ENCODE results near the gene FBLN2. TPM values are rescaled to one million over a fixed set of nuclear protein-coding genes. Genes with fewer than 3 reads are reported as not detected.

The FBLN2 gene
- total and polyA plus RNA-seq, 5 donors, result 124 to 323 (median 257) TPM

GRCh38 chr3:13642597-13642996, 93.7 kb downstream of the FBLN2 start:
- DNase-seq (no peak), ATAC-seq (no peak)
- Histone ChIP-seq H3K27me3 (ENCODE audit: control insufficient read depth, insufficient read depth) (no peaks in the 10 kb centered on the region), H3K4me1 (ENCODE audit: control insufficient read depth, insufficient read depth, low read length) (no peaks in the 10 kb centered on the region), H3K9me3 (ENCODE audit: control insufficient read depth, low read length) (no peaks in the 10 kb centered on the region), H3K27ac (ENCODE audit: low read length) (no peak overlapping the region), H3K4me3 (ENCODE audit: low read length) (no peak overlapping the region)
- intact Hi-C loops (cut with DNase I), result loop anchor here in 1 of 4 donors (10.0 kb wide), 1 partner anchor 548 kb away; no protein-coding TSS in a partner anchor
- WGBS, result 70% methylated on average over 6 of the region's 6 CpGs

GRCh38 chr3:13644341-13645117, 95.6 kb downstream of the FBLN2 start:
- H3K27me3 ChIP-seq (ENCODE audit: control insufficient read depth, insufficient read depth), result no peaks in the 10 kb centered on the region
- intact Hi-C loops (cut with DNase I), result loop anchor here in 3 of 4 donors (5.0 to 10.0 kb wide), 2 partner anchors 550 to 552 kb away; no protein-coding TSS in a partner anchor
- H3K9me3 ChIP-seq (ENCODE audit: control insufficient read depth, low read length), result no peaks in the 10 kb centered on the region

GRCh38 chr3:13645801-13646637, 97.1 kb downstream of the FBLN2 start:
- no peaks in the 10 kb centered on the region for H3K9me3 ChIP-seq (ENCODE audit: control insufficient read depth, low read length)
- no peak overlapping the region for H3K4me3 ChIP-seq (ENCODE audit: low read length)
- WGBS, result 75% methylated on average over 9 of the region's 9 CpGs
- H3K27me3 ChIP-seq (ENCODE audit: control insufficient read depth, insufficient read depth), result no peaks in the 10 kb centered on the region
- no peak for ATAC-seq
- DNase-seq, result no peak
- intact Hi-C loops (cut with DNase I), result loop anchor here in 3 of 4 donors (2.0 to 10.0 kb wide), 3 partner anchors 149 to 554 kb away; no protein-coding TSS in a partner anchor
- no peaks in the 10 kb centered on the region for H3K4me1 ChIP-seq (ENCODE audit: control insufficient read depth, insufficient read depth, low read length)
- no peak overlapping the region for H3K27ac ChIP-seq (ENCODE audit: low read length)

More at GRCh38 chr3:13644341-13645117, 95.6 kb downstream of the FBLN2 start:
- 79% methylated on average over 4 of the region's 4 CpGs for WGBS
- DNase-seq, result no peak
- Histone ChIP-seq H3K4me1 (ENCODE audit: control insufficient read depth, insufficient read depth, low read length) (no peaks in the 10 kb centered on the region), H3K4me3 (ENCODE audit: low read length) (no peak overlapping the region), H3K27ac (ENCODE audit: low read length) (no peak overlapping the region)
- ATAC-seq, result no peak

GRCh38 chr3:13647298-13648059, 98.6 kb downstream of the FBLN2 start:
- intact Hi-C loops (cut with DNase I), result loop anchor here (1.0 to 10.0 kb wide), 5 partner anchors 151 to 555 kb away; no protein-coding TSS in a partner anchor
- Histone ChIP-seq H3K9me3 (ENCODE audit: control insufficient read depth, low read length) (no peaks in the 10 kb centered on the region), H3K27ac (ENCODE audit: low read length) (no peak overlapping the region), H3K27me3 (ENCODE audit: control insufficient read depth, insufficient read depth) (no peaks in the 10 kb centered on the region), H3K4me1 (ENCODE audit: control insufficient read depth, insufficient read depth, low read length) (no peaks in the 10 kb centered on the region), H3K4me3 (ENCODE audit: low read length) (no peak overlapping the region)
- DNase-seq, result no peak
- 31% methylated on average over 19 of the region's 19 CpGs for WGBS
- ATAC-seq, result peak in 1 of 2 donors; percentile 39

DNA sequence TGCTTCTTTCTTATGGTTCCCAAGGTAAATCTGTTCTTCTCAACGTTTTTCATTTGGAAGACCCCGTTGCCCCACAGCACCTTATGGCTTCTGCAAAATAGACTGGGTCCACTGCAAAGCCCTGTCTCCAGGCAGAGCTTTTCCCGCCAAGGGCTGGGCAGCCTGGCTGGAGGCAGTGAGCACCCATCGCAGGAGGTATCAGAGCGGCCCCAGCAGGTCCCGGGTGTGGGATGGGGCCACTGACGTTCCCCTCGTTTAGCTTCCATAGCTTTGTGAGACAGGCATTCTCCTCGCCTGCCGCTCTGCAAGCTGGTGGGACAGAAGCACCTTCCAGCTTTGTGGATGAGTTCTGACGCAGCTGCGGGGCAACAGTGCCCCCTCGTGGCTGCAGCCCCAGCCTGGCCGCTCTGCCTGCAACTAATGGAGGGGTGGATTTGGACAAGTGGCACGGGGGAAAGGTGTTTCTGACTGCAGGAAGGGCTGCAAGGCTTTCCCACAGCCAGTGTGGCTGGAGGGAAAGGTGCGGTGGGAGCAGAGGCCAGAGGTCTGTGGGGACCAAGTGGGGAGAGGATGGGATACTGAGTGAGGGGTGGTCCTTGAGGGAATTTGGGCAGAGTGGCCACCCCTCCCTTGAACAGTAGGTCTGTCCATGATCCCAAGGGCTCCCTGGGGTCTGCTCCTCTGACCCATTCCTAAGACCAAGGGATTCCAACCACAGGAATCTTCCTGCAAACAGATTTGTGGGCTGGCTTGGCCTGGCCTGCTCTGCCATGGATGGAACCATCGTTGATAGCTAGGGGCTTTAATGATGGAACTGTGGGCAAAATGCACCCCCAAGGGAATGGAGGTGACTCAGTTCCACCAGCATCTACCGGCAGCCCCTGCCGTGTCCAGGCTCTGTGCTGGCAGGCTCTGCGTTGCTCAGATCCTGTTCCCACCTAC, 99.4 kb downstream of the FBLN2 start:
- DNase-seq (peak; percentile 81 to 96 (median 93)), ATAC-seq (peak; percentile 71 to 79)
- Histone ChIP-seq H3K27me3 (ENCODE audit: control insufficient read depth, insufficient read depth) (no peaks in the 10 kb centered on the region), H3K27ac (ENCODE audit: low read length) (no peak overlapping the region), H3K4me3 (ENCODE audit: low read length) (no peak overlapping the region), H3K9me3 (ENCODE audit: control insufficient read depth, low read length) (no peaks in the 10 kb centered on the region), H3K4me1 (ENCODE audit: control insufficient read depth, insufficient read depth, low read length) (no peaks in the 10 kb centered on the region)
- WGBS, result 12% methylated on average over 20 of the region's 20 CpGs
- intact Hi-C loops (cut with DNase I), result loop anchor here (1.0 to 10.0 kb wide), 4 partner anchors 152 to 556 kb away; no protein-coding TSS in a partner anchor

DNA sequence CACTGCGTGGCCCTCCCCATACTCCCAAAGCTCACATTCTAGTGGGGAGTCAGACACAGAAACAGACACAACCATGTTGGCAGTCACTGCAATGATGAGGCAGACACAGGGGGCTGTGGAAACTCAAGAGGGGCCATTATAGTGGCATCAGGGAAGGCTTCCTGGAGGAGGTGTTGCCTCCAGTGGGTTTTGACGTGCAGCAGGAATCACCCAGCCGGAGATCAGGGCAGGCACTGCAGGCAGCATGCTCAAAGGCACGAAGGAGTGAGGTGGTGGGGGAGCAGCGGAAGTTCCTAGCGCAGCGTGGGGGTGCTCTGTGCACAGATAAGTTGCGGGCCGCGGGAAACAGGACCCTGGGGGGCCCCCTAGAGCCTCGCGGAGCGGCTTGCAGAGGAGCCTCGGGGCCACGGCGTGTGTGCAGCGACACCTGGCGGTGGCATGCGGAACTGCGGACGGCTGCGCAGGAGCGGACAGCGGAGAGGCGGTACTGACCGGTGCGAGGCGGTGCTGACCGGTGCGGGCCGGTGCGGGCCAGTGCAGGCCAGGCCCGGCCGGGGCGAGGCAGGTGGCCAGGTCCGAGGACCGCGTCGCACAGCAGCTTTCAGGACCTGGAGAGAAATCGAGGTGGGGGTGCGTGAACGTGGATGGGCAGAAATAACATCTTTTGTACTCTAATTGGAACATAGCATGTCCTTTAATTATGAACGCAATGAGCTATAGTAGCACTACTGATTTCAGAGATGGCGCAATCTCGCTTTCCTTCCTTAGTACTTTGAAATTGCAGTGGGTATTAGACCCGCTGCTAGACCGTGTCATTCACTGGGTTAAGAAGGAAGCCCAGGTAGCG, 101.5 kb downstream of the FBLN2 start:
- no peak overlapping the region for H3K27ac ChIP-seq (ENCODE audit: low read length)
- 17% methylated on average over 48 of the region's 48 CpGs for WGBS
- no peaks in the 10 kb centered on the region for H3K4me1 ChIP-seq (ENCODE audit: control insufficient read depth, insufficient read depth, low read length)
- no peaks in the 10 kb centered on the region for H3K9me3 ChIP-seq (ENCODE audit: control insufficient read depth, low read length)
- DNase-seq (peak; percentile 74 to 92 (median 92)), ATAC-seq (peak; percentile 67 to 72)
- H3K27me3 ChIP-seq (ENCODE audit: control insufficient read depth, insufficient read depth), result no peaks in the 10 kb centered on the region
- intact Hi-C loops (cut with DNase I), result loop anchor here in 1 of 4 donors (10.0 kb wide), 2 partner anchors 234 to 556 kb away; partner anchors contain the start of gene WNT7A
- no peak overlapping the region for H3K4me3 ChIP-seq (ENCODE audit: low read length)

DNA sequence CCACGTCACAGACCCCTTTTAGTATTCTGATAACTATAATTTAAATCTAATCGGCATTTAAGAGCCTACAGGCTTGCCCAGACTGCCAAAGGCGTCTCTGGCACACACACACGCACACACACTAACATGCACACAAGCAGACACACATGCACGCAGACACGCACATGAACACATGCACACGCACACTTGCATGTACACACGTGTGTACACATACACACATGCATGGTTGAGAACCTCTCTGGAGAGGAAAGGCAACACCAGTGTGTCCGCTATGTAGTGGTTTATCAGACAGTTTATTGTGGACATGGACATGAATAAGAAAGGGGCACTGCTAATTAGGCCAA, 102.1 kb downstream of the FBLN2 start:
- intact Hi-C loops (cut with DNase I), result loop anchor here in 1 of 4 donors (10.0 kb wide), 2 partner anchors 234 to 556 kb away; partner anchors contain the start of gene WNT7A
- DNase-seq, result no peak

DNA sequence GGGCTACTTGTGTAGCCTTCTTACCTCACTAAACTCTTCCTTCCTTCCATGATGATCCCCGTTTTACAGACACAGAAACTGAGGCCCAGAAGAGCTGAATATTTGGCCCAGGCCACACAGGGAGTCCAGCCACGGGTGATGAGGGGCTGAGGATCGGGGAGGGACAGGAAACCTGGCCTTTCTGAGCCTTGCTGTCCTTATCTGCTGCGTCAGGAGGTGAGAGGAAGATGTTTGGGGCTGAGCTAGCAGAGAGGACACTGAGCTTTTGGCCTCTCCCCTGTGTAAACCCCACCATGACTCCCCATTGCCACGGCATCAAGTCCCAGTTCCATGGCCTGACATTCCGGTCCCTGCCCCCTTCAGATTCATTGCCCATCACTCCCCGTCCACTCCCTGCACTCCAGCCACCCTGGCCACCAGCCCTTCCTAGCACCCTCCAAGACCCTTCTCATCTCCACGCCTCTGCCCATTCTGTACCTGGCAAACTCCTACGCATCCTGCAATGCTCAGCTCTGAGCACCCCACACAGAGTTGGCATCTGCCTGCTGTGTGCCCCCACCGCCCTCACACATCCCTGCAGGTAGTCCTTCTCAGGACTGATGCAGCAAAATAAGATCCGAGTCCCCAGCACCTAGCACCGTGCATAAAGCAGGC, 103.0 kb downstream of the FBLN2 start:
- ATAC-seq, result no peak
- intact Hi-C loops (cut with DNase I), result loop anchor here in 1 of 4 donors (10.0 kb wide), 2 partner anchors 233 to 557 kb away; partner anchors contain the start of gene WNT7A
- WGBS, result 84% methylated on average over 12 of the region's 12 CpGs
- H3K27me3 ChIP-seq (ENCODE audit: control insufficient read depth, insufficient read depth), result no peaks in the 10 kb centered on the region
- H3K27ac ChIP-seq (ENCODE audit: low read length), result no peak overlapping the region
- no peaks in the 10 kb centered on the region for H3K4me1 ChIP-seq (ENCODE audit: control insufficient read depth, insufficient read depth, low read length)
- no peaks in the 10 kb centered on the region for H3K9me3 ChIP-seq (ENCODE audit: control insufficient read depth, low read length)
- H3K4me3 ChIP-seq (ENCODE audit: low read length), result no peak overlapping the region
- peak in 1 of 3 donors; percentile 41 for DNase-seq

More for the DNA sequence above, 102.1 kb downstream of the FBLN2 start:
- H3K4me3 ChIP-seq (ENCODE audit: low read length), result no peak overlapping the region
- no peak for ATAC-seq
- H3K27me3 ChIP-seq (ENCODE audit: control insufficient read depth, insufficient read depth), result no peaks in the 10 kb centered on the region
- WGBS, result 84% methylated on average over 9 of the region's 9 CpGs
- no peaks in the 10 kb centered on the region for H3K4me1 ChIP-seq (ENCODE audit: control insufficient read depth, insufficient read depth, low read length)
- no peak overlapping the region for H3K27ac ChIP-seq (ENCODE audit: low read length)
- no peaks in the 10 kb centered on the region for H3K9me3 ChIP-seq (ENCODE audit: control insufficient read depth, low read length)

Measured in right cardiac atrium (tissue), 5 donors.